GM12878 (cell line): ENCODE results near the gene NDUFA11. TPM values are rescaled to one million over a fixed set of nuclear protein-coding genes. Genes with fewer than 3 reads are reported as not detected.
"Not testable (repeated sequence)": the region's sequence is repeated elsewhere in the genome, so short reads cannot be mapped to it uniquely, and the experiment has no call there.

Experiments used
- ATAC-seq: fragments of 200-7000 bp; cut with Tn5 transposase; 3 replicates; pipeline ENCODE4 v1.9.1; 2020; ENCODE audit warnings: mild to moderate bottlenecking, moderate library complexity
- BruUV-seq: library from RNA; stranded (reverse); fragments of 400-500 nt; replicated peaks from 2 replicates; lab custom pipeline; 2021; lab: Mats Ljungman, UMichigan
- CTCF ChIA-PET: fragments of 300-600 bp; sonication (Branson Sonifier 250); formaldehyde crosslinking; extraction: SDS; loops from one replicate; lab custom pipeline; 2021; ENCODE audit warnings: inconsistent platforms; lab: Yijun Ruan, JAX
- POLR2A ChIA-PET: fragments of 350-600 bp; formaldehyde crosslinking; extraction: SDS; loops from one replicate; lab custom pipeline; 2021; ENCODE audit warnings: inconsistent platforms; lab: Charles Lee
- RAD21 ChIA-PET: fragments of 300-600 bp; sonication (Branson Sonifier 250); formaldehyde crosslinking; loops from one replicate; lab custom pipeline; 2023; ENCODE audit warnings: antibody characterized with exemption; ENCODE audit not compliant: unreplicated experiment; lab: Charles Lee
- SMC1A ChIA-PET: fragments of 300-600 bp; sonication (Branson Sonifier 250); formaldehyde crosslinking; loops from one replicate; lab custom pipeline; 2023; ENCODE audit not compliant: unreplicated experiment, uncharacterized antibody; lab: Charles Lee
- DNase-seq: peaks from one replicate; pipeline ENCODE4 v3.0.0-alpha.2; 2011; ENCODE audit warnings: low read depth, low spot score
- FAIRE-seq: peaks from 3 replicates; lab custom pipeline; 2011; peaks lifted over from hg19 to GRCh38; lab: Jason Lieb, UNC
- H2AFZ ChIP-seq: 2 replicates; pipeline ENCODE4 v1.6.0; 2011; ENCODE audit warnings: low read depth, low read length, control low read depth; ENCODE audit not compliant: control insufficient read depth
- H3K27ac ChIP-seq: 2 replicates; pipeline ENCODE4 v1.5.1; 2011; ENCODE audit warnings: control low read depth; ENCODE audit not compliant: control insufficient read depth, insufficient read depth
- H3K27me3 ChIP-seq, 2 experiments: replicated peaks in 1 of 2; 2 replicates each; pipeline versions ENCODE4 v1.6.0 to v1.6.1; 2011; ENCODE audit warnings: low read length in 1 of 2; ENCODE audit not compliant: control insufficient read depth in 2 of 2, insufficient read depth in 2 of 2
- H3K36me3 ChIP-seq, 2 experiments: 2 replicates each; pipeline ENCODE4 v1.5.1; 2011; ENCODE audit warnings: low read length in 1 of 2; ENCODE audit not compliant: control insufficient read depth in 2 of 2, insufficient read depth in 2 of 2
- H3K4me1 ChIP-seq: 2 replicates; pipeline ENCODE4 v1.6.1; 2011; ENCODE audit warnings: mild to moderate bottlenecking, low read length, moderate library complexity, mixed read lengths; ENCODE audit not compliant: control insufficient read depth, insufficient read depth
- H3K4me2 ChIP-seq: 2 replicates; pipeline ENCODE4 v1.6.0; 2011; ENCODE audit warnings: control low read depth; ENCODE audit not compliant: control insufficient read depth, insufficient read depth
- H3K4me3 ChIP-seq: fragments of 200-600 bp; sonication (generic); 2 replicates; pipeline ENCODE4 v1.5.1; 2016
- H3K79me2 ChIP-seq: 2 replicates; pipeline ENCODE4 v1.6.0; 2011; ENCODE audit warnings: low read length; ENCODE audit not compliant: control insufficient read depth, insufficient read depth
- H3K9ac ChIP-seq: 2 replicates; pipeline ENCODE4 v1.8.0; 2011; ENCODE audit warnings: low read length, control low read depth, mixed read lengths; ENCODE audit not compliant: control insufficient read depth, insufficient read depth
- H3K9me3 ChIP-seq: replicated peaks from 3 replicates; pipeline ENCODE4 v1.5.1; 2011; ENCODE audit warnings: mild to moderate bottlenecking, low read length; ENCODE audit not compliant: control insufficient read depth, insufficient read depth
- H4K20me1 ChIP-seq: 2 replicates; pipeline ENCODE4 v1.6.0; 2011; ENCODE audit not compliant: control insufficient read depth, insufficient read depth
- ATF7 ChIP-seq: fragments of 450-650 bp; IDR thresholded peaks from 2 replicates; pipeline ENCODE4 v1.6.1; 2016; ENCODE audit warnings: low read depth, mild to moderate bottlenecking
- IKZF1 ChIP-seq: fragments of 450-650 bp; conservative IDR thresholded peaks from 2 replicates; pipeline ENCODE4 v1.6.1; 2017; ENCODE audit warnings: antibody characterized with exemption, mild to moderate bottlenecking
- IKZF2 ChIP-seq, 2 experiments: fragments of 450-650 bp; IDR thresholded peaks; 2 replicates each; pipeline ENCODE4 v1.6.1; 2017; ENCODE audit warnings: mild to moderate bottlenecking in 2 of 2, moderate library complexity in 2 of 2
- JUNB ChIP-seq: IDR thresholded peaks from 2 replicates; pipeline ENCODE4 v1.6.1; 2016; ENCODE audit warnings: antibody characterized with exemption, mild to moderate bottlenecking
- NR2F1 ChIP-seq: fragments of 450-650 bp; conservative IDR thresholded peaks from 2 replicates; pipeline ENCODE4 v1.6.1; 2017; ENCODE audit warnings: mild to moderate bottlenecking
- POLR2A ChIP-seq: IDR thresholded peaks from 2 replicates; pipeline ENCODE4 v1.6.1; 2011; ENCODE audit warnings: low read depth, mild to moderate bottlenecking, low read length
- SPI1 ChIP-seq: IDR thresholded peaks from 2 replicates; pipeline ENCODE4 v1.6.1; 2011; ENCODE audit warnings: low read depth, mild to moderate bottlenecking, low read length, moderate library complexity, borderline replicate concordance; ENCODE audit not compliant: insufficient read depth
- WGBS: methylation state at CpG from one replicate; pipeline ENCODE4 v1.1.6; 2016; ENCODE audit warnings: low lambda C conversion rate; ENCODE audit not compliant: insufficient replicate concordance, insufficient coverage; ENCODE audit errors: missing lambda C conversion rate; 5-methylcytosine and 5-hydroxymethylcytosine counted together
- in situ Hi-C: fragments of 300-500 bp; cut with MboI; formaldehyde crosslinking; loops from 9 replicates; pipeline ENCODE4 v1.14.3; 2018; ENCODE audit warnings: mixed read lengths
- intact Hi-C: fragments of 100-400 bp; cut with micrococcal nuclease; formaldehyde crosslinking; loops from one replicate; pipeline ENCODE4 v1.14.2; 2022; ENCODE audit not compliant: unreplicated experiment
- polyA plus RNA-seq, 11 experiments: library from polyadenylated mRNA; depleted of rRNA in 4 of 11; unstranded in 6 of 11; stranded (reverse) in 5 of 11; fragments of >200 nt; fragmentation: Nextera tagmentation in 4 of 11; fragmentation: Illumina TruSeq in 1 of 11; extraction: Ambion mirVana in 4 of 11; extraction: Trizol in 1 of 11; gene quantifications; 1 replicate in 1 of 11; 2 replicates in 10 of 11; pipeline versions ENCODE4 v1.2.1 to v1.2.3, GENCODE V29; 2011 to 2016; ENCODE audit warnings: inconsistent platforms in 2 of 11, missing spikeins in 2 of 11, low read depth in 1 of 11
- total RNA-seq, 4 experiments: library from RNA; depleted of rRNA in 3 of 4; stranded (reverse); fragments of >200 nt in 3 of 4; fragmentation: Illumina TruSeq in 1 of 4; extraction: Trizol in 1 of 4; gene quantifications; 2 replicates each; pipeline versions ENCODE4 v1.2.1 to v1.2.3, GENCODE V29; 2013 to 2021

NDUFA11 gene
- total and polyA plus RNA-seq, 10 of the 15 experiments (the other 5 are each of a cell fraction or from before 2014, with no cell fraction given): 108 to 600 (median 289) TPM

- Histone ChIP-seq H3K4me3 (no peak overlapping the region), H3K27me3 (no peaks in the 10 kb centered on the region), H3K9ac (no peak overlapping the region), H3K27ac (no peak overlapping the region), H3K9me3 (no peaks in the 10 kb centered on the region), H3K79me2 (no peaks in the 10 kb centered on the region), H3K4me2 (no peak overlapping the region), H4K20me1 (peaks cover 3% of the 10 kb centered on the region; the same call in 1 of the 2 replicates), H3K36me3 (no peaks in the 10 kb centered on the region), H3K4me1 (no peaks in the 10 kb centered on the region), H2AFZ (no peak overlapping the region)
- ChIA-PET SMC1A (no interaction called here), POLR2A (interaction anchor here (0.5 to 0.6 kb wide), 2 partner anchors 14 to 260 kb away, joined by 4 to 8 read pairs; no protein-coding TSS in a partner anchor), CTCF (no interaction called here), RAD21 (no interaction called here)
- in situ Hi-C loops (no loop called here), intact Hi-C loops (no loop called here)
- no peak for ATAC-seq
- WGBS: 35% methylated on average over 17 of the region's 17 CpGs
- no TSS peak for BruUV-seq
- no peak for FAIRE-seq
- DNase-seq: no peak
- TF ChIP-seq POLR2A: peak; percentile 41; the same call in 1 of the 2 replicates
- no peak for TF ChIP-seq JUNB
- TF ChIP-seq, all 136 proteins: peak for 1
These were observed 14.2 kb downstream of the NDUFA11 start for GRCh38 chr19:5889288-5889971.

GRCh38 chr19:5884065-5884811 lies 19.4 kb downstream of the NDUFA11 start:
- DNase-seq, H3K4me3 ChIP-seq, H3K79me2 ChIP-seq, H2AFZ ChIP-seq, POLR2A ChIA-PET, FAIRE-seq, in situ Hi-C loops, H3K9ac ChIP-seq, H3K4me2 ChIP-seq, H4K20me1 ChIP-seq, H3K9me3 ChIP-seq, H3K36me3 ChIP-seq, RAD21 ChIA-PET, H3K27ac ChIP-seq, BruUV-seq, H3K4me1 ChIP-seq, H3K27me3 ChIP-seq: not testable (repeated sequence)
- intact Hi-C loops: loop anchor here (2.0 kb wide), 1 partner anchor 79 kb away; the partner anchor contains the start of gene NRTN
- ChIA-PET SMC1A (interaction anchor here (0.8 kb wide), 1 partner anchor 80 kb away, joined by 3 read pairs; the partner anchor contains the start of gene NRTN), CTCF (interaction anchor here (0.6 to 1.3 kb wide), 2 partner anchors 80 to 385 kb away, joined by 3 to 4 read pairs; partner anchors contain the start of gene NRTN)
- TF ChIP-seq ATF7: peak; percentile 32; the same call in 1 of the 2 replicates
- TF ChIP-seq SPI1: peak; percentile 79; the same call in 1 of the 2 replicates
- peak; percentile 33 to 45; a peak in 2 of 4 replicates for TF ChIP-seq IKZF2 (IDR thresholded peaks at IDR 0.05)
- 0 out of 2 replicates have a peak, but pooled peaks have one; percentile 23 for TF ChIP-seq NR2F1
- peak; percentile 47; the same call in 1 of the 2 replicates for TF ChIP-seq IKZF1
- peak; percentile 80 for ATAC-seq
- WGBS: 42% methylated on average over 11 of the region's 11 CpGs

GRCh38 chr19:5883157-5883873 lies 20.3 kb downstream of the NDUFA11 start:
- H3K9me3 ChIP-seq, H3K27ac ChIP-seq, BruUV-seq, H2AFZ ChIP-seq, H3K36me3 ChIP-seq, H3K9ac ChIP-seq, RAD21 ChIA-PET, H3K79me2 ChIP-seq, H3K4me3 ChIP-seq, POLR2A ChIA-PET, H3K4me2 ChIP-seq, ATAC-seq, intact Hi-C loops, H4K20me1 ChIP-seq, H3K4me1 ChIP-seq, in situ Hi-C loops, H3K27me3 ChIP-seq, DNase-seq, FAIRE-seq: not testable (repeated sequence)
- SMC1A ChIA-PET: interaction anchor here (0.8 kb wide), 1 partner anchor 79 kb away, joined by 3 read pairs; the partner anchor contains the start of gene NRTN
- CTCF ChIA-PET: interaction anchor here (0.6 to 1.3 kb wide), 2 partner anchors 79 to 385 kb away, joined by 3 to 4 read pairs; partner anchors contain the start of gene NRTN
- WGBS: 45% methylated on average over 10 of the region's 13 CpGs
